Measurements from ENCODE around the gene MOB3A.

The MOB3A gene

DNA sequence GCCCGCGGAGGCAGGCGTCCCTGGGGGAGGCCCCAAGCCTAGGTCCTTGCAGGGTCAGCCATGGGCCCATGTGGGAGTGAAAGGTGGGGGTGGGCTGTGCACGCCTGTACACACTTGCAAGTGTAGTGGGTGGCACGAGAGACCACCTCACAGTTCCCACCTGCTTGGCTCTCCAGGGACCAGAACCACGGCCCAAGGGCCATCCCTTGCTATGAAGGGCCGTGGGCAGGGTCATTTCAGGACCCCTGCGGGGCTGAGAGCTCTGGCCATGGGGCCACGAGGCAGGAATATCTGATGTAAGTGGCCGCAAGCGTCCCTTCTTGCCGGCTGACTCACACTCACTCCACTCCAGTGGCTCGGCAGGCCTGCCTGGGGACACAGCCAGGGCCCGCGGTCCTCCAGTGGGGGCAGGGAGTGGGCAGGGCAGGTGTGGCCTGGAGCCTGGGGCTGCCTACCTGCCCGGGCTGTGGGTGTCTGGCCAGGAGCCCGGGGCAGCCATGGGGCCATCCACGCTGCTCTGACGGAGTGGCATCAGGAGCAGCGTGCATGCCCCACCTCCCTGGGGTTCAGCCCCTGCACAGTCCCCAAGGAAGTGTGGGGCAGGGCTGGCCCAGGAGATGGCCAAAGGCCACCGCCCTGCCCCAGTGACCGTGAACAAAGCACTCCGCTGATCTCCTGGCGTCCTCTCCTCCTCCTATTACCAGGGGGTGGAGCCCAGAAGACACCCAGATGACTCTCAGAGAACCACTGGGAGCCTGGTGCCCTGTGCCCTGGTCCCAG is 36.5 kb downstream of the MOB3A start:
- ATAC-seq: peak; percentile 56
- TF ChIP-seq RARB (CRISPR knock-in tag; IDR thresholded peaks at IDR 0.05) (no peak), BACH2 (CRISPR knock-in tag; IDR thresholded peaks at IDR 0.05; ENCODE audit: borderline replicate concordance) (no peak), ZFP3 (CRISPR knock-in tag; IDR thresholded peaks at IDR 0.05) (0 out of 2 replicates have a peak, but pooled peaks have one; percentile 25), ZNF565 (CRISPR knock-in tag; conservative IDR thresholded peaks at IDR 0.05; ENCODE audit: low read depth) (0 out of 2 replicates have a peak, but pooled peaks have one; percentile 67)

DNA sequence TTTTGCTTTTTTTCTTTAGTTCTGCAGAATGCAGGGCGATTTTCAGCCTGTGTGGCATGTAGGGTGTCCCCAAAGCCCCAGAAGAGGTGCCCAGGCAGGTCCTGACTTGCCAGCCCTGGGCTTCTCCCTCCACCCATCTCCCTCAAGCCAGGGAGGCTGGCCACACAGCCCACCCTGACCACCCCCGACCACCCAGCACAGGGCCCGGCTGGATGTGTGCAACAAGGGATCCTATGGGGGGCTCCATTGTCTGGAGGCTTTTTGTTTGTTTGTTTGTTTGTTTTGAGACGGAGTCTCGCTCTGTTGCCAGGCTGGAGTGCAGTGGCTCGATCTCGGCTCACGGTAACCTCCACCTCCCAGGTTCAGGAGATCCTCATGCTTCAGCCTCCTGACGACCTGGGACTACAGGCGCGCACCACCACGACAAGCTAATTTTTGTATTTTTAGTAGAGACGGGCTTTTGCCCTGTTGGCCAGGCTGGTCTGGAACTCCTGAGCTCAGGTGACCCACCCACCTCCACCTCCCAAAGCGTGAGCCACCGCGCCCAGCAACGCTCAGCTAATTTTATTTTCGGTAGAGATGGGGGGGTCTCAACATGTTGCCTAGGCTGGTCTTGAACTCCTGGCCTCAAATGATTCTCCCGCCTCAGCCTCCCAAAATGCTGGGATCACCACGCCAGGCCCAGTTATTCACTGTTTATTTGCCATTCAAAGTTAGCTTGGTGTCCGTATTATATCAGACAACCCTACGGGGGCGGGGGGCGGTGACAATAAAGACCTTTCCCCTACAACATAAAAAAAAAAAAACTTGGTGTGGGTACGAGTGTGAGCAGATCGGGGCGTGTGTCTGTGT is 37.3 kb downstream of the MOB3A start:
- no peak for TF ChIP-seq CREB5 (CRISPR knock-in tag; IDR thresholded peaks at IDR 0.05; ENCODE audit: low read depth)
- no peak for TF ChIP-seq PPARA (CRISPR knock-in tag; IDR thresholded peaks at IDR 0.05; ENCODE audit: borderline replicate concordance)
- TF ChIP-seq ARNTL (CRISPR knock-in tag; IDR thresholded peaks at IDR 0.05; ENCODE audit: borderline replicate concordance, low read depth): no peak
- no peak for TF ChIP-seq SNAI2 (CRISPR knock-in tag; IDR thresholded peaks at IDR 0.05)
- TF ChIP-seq, protein P1, sequence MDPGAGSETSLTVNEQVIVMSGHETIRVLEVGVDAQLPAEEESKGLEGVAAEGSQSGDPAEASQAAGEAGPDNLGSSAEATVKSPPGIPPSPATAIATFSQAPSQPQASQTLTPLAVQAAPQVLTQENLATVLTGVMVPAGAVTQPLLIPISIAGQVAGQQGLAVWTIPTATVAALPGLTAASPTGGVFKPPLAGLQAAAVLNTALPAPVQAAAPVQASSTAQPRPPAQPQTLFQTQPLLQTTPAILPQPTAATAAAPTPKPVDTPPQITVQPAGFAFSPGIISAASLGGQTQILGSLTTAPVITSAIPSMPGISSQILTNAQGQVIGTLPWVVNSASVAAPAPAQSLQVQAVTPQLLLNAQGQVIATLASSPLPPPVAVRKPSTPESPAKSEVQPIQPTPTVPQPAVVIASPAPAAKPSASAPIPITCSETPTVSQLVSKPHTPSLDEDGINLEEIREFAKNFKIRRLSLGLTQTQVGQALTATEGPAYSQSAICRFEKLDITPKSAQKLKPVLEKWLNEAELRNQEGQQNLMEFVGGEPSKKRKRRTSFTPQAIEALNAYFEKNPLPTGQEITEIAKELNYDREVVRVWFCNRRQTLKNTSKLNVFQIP (CRISPR knock-in tag; IDR thresholded peaks at IDR 0.05; ENCODE audit: borderline replicate concordance, low read depth): no peak
- TF ChIP-seq PATZ1 (CRISPR knock-in tag; IDR thresholded peaks at IDR 0.05; ENCODE audit: borderline replicate concordance): no peak
- TF ChIP-seq ZC3H10 (CRISPR knock-in tag; IDR thresholded peaks at IDR 0.05): no peak
- no peak for TF ChIP-seq TOX (CRISPR knock-in tag; IDR thresholded peaks at IDR 0.05; ENCODE audit: borderline replicate concordance)
- no peak for ATAC-seq

GRCh38 chr19:2057484-2058469 is 38.3 kb downstream of the MOB3A start:
- TF ChIP-seq CSRNP3 (CRISPR knock-in tag; IDR thresholded peaks at IDR 0.05): no peak
- TF ChIP-seq, protein P2, sequence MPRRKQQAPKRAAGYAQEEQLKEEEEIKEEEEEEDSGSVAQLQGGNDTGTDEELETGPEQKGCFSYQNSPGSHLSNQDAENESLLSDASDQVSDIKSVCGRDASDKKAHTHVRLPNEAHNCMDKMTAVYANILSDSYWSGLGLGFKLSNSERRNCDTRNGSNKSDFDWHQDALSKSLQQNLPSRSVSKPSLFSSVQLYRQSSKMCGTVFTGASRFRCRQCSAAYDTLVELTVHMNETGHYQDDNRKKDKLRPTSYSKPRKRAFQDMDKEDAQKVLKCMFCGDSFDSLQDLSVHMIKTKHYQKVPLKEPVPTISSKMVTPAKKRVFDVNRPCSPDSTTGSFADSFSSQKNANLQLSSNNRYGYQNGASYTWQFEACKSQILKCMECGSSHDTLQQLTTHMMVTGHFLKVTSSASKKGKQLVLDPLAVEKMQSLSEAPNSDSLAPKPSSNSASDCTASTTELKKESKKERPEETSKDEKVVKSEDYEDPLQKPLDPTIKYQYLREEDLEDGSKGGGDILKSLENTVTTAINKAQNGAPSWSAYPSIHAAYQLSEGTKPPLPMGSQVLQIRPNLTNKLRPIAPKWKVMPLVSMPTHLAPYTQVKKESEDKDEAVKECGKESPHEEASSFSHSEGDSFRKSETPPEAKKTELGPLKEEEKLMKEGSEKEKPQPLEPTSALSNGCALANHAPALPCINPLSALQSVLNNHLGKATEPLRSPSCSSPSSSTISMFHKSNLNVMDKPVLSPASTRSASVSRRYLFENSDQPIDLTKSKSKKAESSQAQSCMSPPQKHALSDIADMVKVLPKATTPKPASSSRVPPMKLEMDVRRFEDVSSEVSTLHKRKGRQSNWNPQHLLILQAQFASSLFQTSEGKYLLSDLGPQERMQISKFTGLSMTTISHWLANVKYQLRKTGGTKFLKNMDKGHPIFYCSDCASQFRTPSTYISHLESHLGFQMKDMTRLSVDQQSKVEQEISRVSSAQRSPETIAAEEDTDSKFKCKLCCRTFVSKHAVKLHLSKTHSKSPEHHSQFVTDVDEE (CRISPR knock-in tag; IDR thresholded peaks at IDR 0.05): no peak
- no peak for TF ChIP-seq PATZ1 (CRISPR knock-in tag; IDR thresholded peaks at IDR 0.05; ENCODE audit: borderline replicate concordance)
- TF ChIP-seq ZNF8 (CRISPR knock-in tag; IDR thresholded peaks at IDR 0.05): no peak
- TF ChIP-seq RARB (CRISPR knock-in tag; IDR thresholded peaks at IDR 0.05): no peak
- TF ChIP-seq OSR1 (CRISPR knock-in tag; IDR thresholded peaks at IDR 0.05): no peak
- TF ChIP-seq BACH2 (CRISPR knock-in tag; IDR thresholded peaks at IDR 0.05; ENCODE audit: borderline replicate concordance): no peak
- TF ChIP-seq ISL1 (CRISPR knock-in tag; IDR thresholded peaks at IDR 0.05): no peak
- ATAC-seq: no peak

All from SK-N-SH treated with all-trans-retinoic acid at 6 μM for 48 hours (cell line).